ENCODE measurements around the gene INTU.
A peak's percentile ranks its signal among the peaks of the same experiment; 100 is the strongest.

INTU gene

DNA sequence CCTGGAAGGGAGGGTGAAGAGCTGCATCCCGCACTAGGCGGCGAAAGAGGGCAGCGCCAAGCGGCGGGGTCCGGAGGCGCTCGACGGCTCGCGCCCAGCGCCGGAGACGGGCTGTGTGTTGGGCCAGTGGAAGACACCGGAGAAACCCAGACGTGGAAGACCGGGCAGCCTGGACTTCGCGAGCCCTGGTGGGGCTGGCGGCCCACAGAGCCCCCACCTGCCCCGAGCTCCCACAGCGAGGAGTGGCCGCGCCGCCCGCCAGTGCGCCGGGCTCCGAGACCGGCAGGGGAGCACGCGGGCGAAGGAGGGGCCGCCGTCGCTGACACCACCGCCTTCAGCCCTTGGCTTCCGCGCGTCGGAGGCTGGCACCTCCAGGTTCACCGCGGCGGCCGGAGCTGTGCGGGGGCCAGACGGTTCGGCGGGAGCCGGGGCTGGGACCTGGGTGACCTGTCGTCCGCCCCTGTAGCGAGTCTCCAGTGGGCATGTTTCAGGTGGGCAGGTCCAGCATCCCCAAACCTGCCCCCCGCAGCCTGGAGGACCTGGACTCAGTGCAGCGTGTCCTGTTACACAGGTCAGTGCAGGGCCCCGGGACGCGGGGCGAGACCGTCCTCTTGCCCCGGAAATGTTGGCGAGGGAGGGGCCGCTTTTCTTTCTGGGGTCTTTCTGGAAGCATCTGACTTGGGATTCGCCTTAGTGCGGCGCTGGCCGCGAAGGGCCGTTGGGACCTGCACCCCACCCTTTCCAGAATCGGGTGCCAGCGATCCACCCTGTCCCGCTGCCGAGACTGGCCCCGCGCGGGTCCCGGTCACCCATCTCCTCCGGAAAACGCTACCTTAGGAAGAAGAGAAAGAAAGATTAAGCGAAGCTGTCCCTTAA lies 9.6 kb upstream of the INTU start:
- H3K4me3 ChIP-seq (ENCODE audit: low read depth, low read length) = no peak overlapping the region
- TF ChIP-seq, protein P1, sequence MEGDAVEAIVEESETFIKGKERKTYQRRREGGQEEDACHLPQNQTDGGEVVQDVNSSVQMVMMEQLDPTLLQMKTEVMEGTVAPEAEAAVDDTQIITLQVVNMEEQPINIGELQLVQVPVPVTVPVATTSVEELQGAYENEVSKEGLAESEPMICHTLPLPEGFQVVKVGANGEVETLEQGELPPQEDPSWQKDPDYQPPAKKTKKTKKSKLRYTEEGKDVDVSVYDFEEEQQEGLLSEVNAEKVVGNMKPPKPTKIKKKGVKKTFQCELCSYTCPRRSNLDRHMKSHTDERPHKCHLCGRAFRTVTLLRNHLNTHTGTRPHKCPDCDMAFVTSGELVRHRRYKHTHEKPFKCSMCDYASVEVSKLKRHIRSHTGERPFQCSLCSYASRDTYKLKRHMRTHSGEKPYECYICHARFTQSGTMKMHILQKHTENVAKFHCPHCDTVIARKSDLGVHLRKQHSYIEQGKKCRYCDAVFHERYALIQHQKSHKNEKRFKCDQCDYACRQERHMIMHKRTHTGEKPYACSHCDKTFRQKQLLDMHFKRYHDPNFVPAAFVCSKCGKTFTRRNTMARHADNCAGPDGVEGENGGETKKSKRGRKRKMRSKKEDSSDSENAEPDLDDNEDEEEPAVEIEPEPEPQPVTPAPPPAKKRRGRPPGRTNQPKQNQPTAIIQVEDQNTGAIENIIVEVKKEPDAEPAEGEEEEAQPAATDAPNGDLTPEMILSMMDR (IDR thresholded peaks at IDR 0.05; ENCODE audit: low read depth, low read length) = no peak
- TF ChIP-seq, protein P2, sequence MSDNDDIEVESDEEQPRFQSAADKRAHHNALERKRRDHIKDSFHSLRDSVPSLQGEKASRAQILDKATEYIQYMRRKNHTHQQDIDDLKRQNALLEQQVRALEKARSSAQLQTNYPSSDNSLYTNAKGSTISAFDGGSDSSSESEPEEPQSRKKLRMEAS (IDR thresholded peaks at IDR 0.05; ENCODE audit: low read depth, low read length) = no peak
- no peak for TF ChIP-seq POLR2A (IDR thresholded peaks at IDR 0.05; ENCODE audit: extremely low read depth, insufficient read length)
- no peak for TF ChIP-seq MYC (IDR thresholded peaks at IDR 0.05; ENCODE audit: low read depth, low read length)
- DNase-seq (ENCODE audit: low read depth) = peak; percentile 47

DNA sequence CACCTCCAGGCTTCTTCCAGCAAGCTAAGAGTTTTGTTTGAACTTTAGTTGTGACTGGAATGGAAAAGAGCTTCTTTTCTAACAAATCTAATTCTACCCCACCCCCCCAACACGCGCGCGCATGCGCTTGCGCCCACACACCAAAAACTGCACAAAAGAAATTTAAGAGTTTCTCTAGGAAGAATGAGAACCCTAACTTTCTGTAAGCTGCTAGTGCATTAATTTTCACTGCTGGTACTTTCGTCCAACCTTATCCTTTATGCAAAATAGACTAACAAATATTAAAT lies 9.0 kb upstream of the INTU start:
- no peak for TF ChIP-seq MYC (IDR thresholded peaks at IDR 0.05; ENCODE audit: low read depth, low read length)
- H3K4me3 ChIP-seq (ENCODE audit: low read depth, low read length) = peak overlapping the region; percentile 7
- no peak for DNase-seq (ENCODE audit: low read depth)

DNA sequence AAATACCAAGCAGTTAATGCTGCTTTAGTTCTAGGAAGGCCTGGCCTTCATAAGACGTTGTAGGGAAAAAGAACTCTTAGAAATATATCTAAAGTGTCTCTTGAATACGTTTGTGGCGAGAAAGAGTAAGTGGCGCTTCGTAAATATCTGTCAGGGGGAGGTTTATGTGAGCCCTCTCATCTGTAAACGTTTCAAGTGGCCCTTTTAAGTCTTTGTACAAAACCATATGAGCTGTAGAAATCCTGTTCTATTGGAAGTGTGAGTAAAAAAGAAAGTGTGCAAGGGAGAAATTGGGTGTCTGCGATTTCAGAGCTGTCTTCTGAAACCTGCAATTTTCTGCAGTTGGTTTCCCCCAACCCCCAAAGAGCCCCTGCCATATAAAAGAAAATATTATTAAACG lies 8.6 kb upstream of the INTU start:
- no peak for DNase-seq (ENCODE audit: low read depth)
- no peak overlapping the region for H3K4me3 ChIP-seq (ENCODE audit: low read depth, low read length)
- TF ChIP-seq, protein P1 (IDR thresholded peaks at IDR 0.05; ENCODE audit: low read depth, low read length) = no peak
- no peak for TF ChIP-seq POLR2A (IDR thresholded peaks at IDR 0.05; ENCODE audit: extremely low read depth, insufficient read length)
- no peak for TF ChIP-seq MYC (IDR thresholded peaks at IDR 0.05; ENCODE audit: low read depth, low read length)
- TF ChIP-seq, protein P2 (IDR thresholded peaks at IDR 0.05; ENCODE audit: low read depth, low read length) = no peak

DNA sequence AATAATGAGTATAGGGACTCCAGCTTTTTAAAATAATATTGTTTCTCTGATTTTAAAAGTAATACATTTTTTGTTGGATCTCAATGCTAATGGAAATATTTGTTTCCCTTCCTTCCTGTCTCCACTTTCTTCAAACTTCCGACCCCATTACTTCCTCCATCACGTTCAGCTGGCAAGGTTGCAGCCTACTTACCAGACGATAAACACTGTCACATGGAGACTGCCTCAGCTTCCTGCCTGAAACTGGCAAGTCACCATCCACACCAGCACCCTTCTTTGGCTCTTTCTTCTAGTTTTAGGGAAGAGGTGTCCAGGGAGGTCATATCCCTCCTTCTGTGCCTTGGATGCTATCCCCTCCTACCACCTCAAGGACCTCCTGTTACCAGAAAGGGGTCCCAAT lies 3.4 kb upstream of the INTU start:
- H3K4me3 ChIP-seq (ENCODE audit: low read depth, low read length) = no peak overlapping the region
- TF ChIP-seq, protein P1 (IDR thresholded peaks at IDR 0.05; ENCODE audit: low read depth, low read length) = no peak
- no peak for TF ChIP-seq MYC (IDR thresholded peaks at IDR 0.05; ENCODE audit: low read depth, low read length)
- TF ChIP-seq POLR2A (IDR thresholded peaks at IDR 0.05; ENCODE audit: extremely low read depth, insufficient read length) = no peak
- TF ChIP-seq, protein P2 (IDR thresholded peaks at IDR 0.05; ENCODE audit: low read depth, low read length) = no peak
- DNase-seq (ENCODE audit: low read depth) = no peak

DNA sequence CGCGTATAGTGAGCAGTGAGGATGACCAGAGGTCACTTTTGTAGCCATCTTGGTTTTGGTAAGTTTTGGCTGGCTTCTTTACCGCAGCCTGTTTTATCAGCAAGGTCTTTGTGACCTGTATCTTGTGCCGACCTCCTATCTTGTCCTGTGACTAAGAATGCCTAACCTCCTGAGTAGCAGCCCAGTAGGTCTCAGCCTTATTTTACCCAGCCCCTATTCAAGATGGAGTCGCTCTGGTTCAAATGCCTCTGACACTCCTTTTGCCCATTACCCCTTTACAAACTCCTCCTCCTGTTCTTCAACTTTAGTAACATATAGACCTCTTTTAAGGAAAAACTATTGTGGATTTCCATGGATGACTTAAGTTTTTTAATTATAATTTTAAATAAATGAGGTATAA lies 2.6 kb upstream of the INTU start:
- no peak for TF ChIP-seq MYC (IDR thresholded peaks at IDR 0.05; ENCODE audit: low read depth, low read length)
- no peak for TF ChIP-seq POLR2A (IDR thresholded peaks at IDR 0.05; ENCODE audit: extremely low read depth, insufficient read length)
- TF ChIP-seq, protein P2 (IDR thresholded peaks at IDR 0.05; ENCODE audit: low read depth, low read length) = no peak
- TF ChIP-seq, protein P1 (IDR thresholded peaks at IDR 0.05; ENCODE audit: low read depth, low read length) = no peak
- no peak overlapping the region for H3K4me3 ChIP-seq (ENCODE audit: low read depth, low read length)
- no peak for DNase-seq (ENCODE audit: low read depth)

DNA sequence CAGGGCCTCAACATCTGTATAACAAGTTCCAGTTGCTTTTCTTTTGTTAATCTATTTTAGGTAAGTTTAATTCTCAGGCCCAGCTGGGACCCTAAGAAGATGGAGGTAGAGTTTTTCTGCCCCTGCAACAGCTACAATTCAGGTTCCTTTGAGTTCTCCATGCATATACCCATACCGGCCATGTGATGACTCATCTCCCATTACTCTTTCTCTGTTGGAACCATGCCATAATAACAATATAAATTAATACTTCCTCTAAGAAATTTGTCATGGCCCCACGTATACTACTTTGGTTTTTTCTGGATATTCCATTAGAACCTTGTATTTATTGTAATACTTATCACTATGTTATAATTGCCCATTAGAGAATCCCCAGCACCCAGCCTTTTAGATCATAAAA lies 1.3 kb upstream of the INTU start:
- no peak for DNase-seq (ENCODE audit: low read depth)

More for the DNA sequence above, 1.3 kb upstream of the INTU start:
- TF ChIP-seq, protein P2 (IDR thresholded peaks at IDR 0.05; ENCODE audit: low read depth, low read length) = no peak
- no peak for TF ChIP-seq MYC (IDR thresholded peaks at IDR 0.05; ENCODE audit: low read depth, low read length)
- no peak for TF ChIP-seq POLR2A (IDR thresholded peaks at IDR 0.05; ENCODE audit: extremely low read depth, insufficient read length)
- TF ChIP-seq, protein P1 (IDR thresholded peaks at IDR 0.05; ENCODE audit: low read depth, low read length) = no peak
- H3K4me3 ChIP-seq (ENCODE audit: low read depth, low read length) = no peak overlapping the region

All from NB4 (cell line).